ENCODE measurements around the gene CYP2J2.

- TF ChIP-seq SUZ12 (IDR thresholded peaks at IDR 0.05; ENCODE audit: extremely low read depth, insufficient read depth, insufficient read length) (no peak), YY1 (IDR thresholded peaks at IDR 0.05; ENCODE audit: insufficient read depth, insufficient read length) (no peak), ZNF274 (IDR thresholded peaks at IDR 0.05; ENCODE audit: low read depth, low read length) (no peak)
These were observed 49.4 kb downstream of the CYP2J2 start for GRCh38 chr1:59877108-59877682.

All from NT2/D1 (cell line).